ENCODE measurements around the gene TRIL. TPM values are rescaled to one million over a fixed set of nuclear protein-coding genes. Genes with fewer than 3 reads are reported as not detected.

TRIL gene
- total and polyA plus RNA-seq, 2 donors (not counting 3 experiments of a cell fraction or from before 2014, with no cell fraction given), result 0.52 to 1.8 TPM

DNA sequence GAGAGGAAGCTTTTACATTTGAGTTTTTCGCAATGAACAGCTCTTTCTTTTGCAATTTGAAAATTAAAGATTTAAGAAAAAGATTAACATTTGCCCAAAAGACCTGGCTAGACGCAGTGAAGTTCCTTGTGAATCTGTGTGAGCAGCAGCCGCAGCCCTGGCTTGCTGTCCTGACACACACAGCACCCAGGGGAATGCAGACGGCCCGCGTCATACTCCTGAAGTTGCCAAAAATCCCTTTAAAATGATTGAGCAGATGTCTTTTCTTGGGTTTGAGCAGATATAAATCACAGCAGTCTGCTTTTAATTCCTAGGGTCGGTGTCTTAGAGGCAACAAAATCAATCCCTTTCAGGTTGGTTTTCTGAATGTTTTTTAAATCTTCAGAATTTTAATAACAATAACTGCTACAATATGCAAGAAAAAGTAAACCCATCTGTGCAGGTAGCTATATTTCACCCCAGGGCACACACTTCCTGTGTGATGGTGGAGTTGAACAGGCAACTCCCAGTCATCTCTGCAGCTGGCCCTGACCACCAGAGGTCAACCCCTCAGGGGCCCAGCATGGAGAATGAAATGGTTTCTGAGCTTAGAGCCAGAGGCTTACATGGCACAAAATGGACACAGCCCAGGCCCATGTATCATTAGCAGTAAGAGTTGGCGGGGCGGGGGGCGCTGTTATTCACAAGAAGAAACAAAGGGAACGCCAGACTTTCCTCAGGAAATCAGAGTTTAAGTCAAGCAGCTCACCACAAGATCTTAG is 32.2 kb upstream of the TRIL start:
- POLR2A ChIA-PET, result no interaction called here
- no peaks in the 10 kb centered on the region for H3K9me3 ChIP-seq (replicated peaks; ENCODE audit: control insufficient read depth, insufficient read depth, low read length)
- no peak overlapping the region for H2AFZ ChIP-seq (ENCODE audit: low read depth, low read length)
- peaks cover 3 to 9% of the 10 kb centered on the region in 2 experiments for H3K27me3 ChIP-seq (ENCODE audit: control insufficient read depth in 2 of 2, insufficient read depth in 2 of 2, low read length in 2 of 2)
- FAIRE-seq (no peak), DNase-seq (ENCODE audit: low read depth, low spot score) (no peak)
- H3K79me2 ChIP-seq (ENCODE audit: control insufficient read depth, insufficient read depth, low read length), result no peaks in the 10 kb centered on the region
- H3K4me3 ChIP-seq (replicated peaks in 1 of 3; ENCODE audit: insufficient read depth in 1 of 3, low read depth in 1 of 3, low read length in 3 of 3), result no peak overlapping the region
- BruUV-seq (replicated peaks), result no TSS peak
- no peaks in the 10 kb centered on the region for H3K4me1 ChIP-seq (ENCODE audit: control insufficient read depth, extremely low read depth, insufficient read depth, low read length)
- dilution Hi-C loops (cut with MboI; ENCODE audit: extremely low pct_ligation_motif_present, low sequenced_read_pairs), result no loop called here
- intact Hi-C loops (cut with micrococcal nuclease), result no loop called here
- no peaks in the 10 kb centered on the region for H3K9me1 ChIP-seq (replicated peaks; ENCODE audit: control insufficient read depth, extremely low read depth, insufficient read depth, low read length)
- TF ChIP-seq POLR2A (IDR thresholded peaks at IDR 0.05; ENCODE audit: low read depth, low read length) (no peak), POLR2AphosphoS5 (IDR thresholded peaks at IDR 0.05; ENCODE audit: insufficient read depth, low read depth, low read length) (no peak), EZH2 (IDR thresholded peaks at IDR 0.05; ENCODE audit: borderline replicate concordance, low read depth, low read length, severe bottlenecking) (no peak), JUN (IDR thresholded peaks at IDR 0.05; ENCODE audit: borderline replicate concordance, insufficient read depth, insufficient read length, low read depth) (no peak), GATA2 (IDR thresholded peaks at IDR 0.05; ENCODE audit: insufficient read depth, insufficient read length, low read depth, low read length) (no peak), MYC (IDR thresholded peaks at IDR 0.05; ENCODE audit: low read depth, low read length) (no peak), FOS (IDR thresholded peaks at IDR 0.05; ENCODE audit: borderline replicate concordance, insufficient read depth, low read length) (no peak)
- TF ChIP-seq, protein P1, sequence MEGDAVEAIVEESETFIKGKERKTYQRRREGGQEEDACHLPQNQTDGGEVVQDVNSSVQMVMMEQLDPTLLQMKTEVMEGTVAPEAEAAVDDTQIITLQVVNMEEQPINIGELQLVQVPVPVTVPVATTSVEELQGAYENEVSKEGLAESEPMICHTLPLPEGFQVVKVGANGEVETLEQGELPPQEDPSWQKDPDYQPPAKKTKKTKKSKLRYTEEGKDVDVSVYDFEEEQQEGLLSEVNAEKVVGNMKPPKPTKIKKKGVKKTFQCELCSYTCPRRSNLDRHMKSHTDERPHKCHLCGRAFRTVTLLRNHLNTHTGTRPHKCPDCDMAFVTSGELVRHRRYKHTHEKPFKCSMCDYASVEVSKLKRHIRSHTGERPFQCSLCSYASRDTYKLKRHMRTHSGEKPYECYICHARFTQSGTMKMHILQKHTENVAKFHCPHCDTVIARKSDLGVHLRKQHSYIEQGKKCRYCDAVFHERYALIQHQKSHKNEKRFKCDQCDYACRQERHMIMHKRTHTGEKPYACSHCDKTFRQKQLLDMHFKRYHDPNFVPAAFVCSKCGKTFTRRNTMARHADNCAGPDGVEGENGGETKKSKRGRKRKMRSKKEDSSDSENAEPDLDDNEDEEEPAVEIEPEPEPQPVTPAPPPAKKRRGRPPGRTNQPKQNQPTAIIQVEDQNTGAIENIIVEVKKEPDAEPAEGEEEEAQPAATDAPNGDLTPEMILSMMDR (IDR thresholded peaks at IDR 0.05; ENCODE audit: extremely low read depth in 1 of 2, insufficient read depth in 1 of 2, low read depth in 1 of 2, low read length in 2 of 2), result no peak
- no peaks in the 10 kb centered on the region for H3K36me3 ChIP-seq (ENCODE audit: control insufficient read depth in 2 of 2, extremely low read depth in 1 of 2, insufficient read depth in 2 of 2, low read length in 2 of 2)
- H3K9ac ChIP-seq (replicated peaks; ENCODE audit: extremely low read depth, insufficient read depth, low read length), result no peak overlapping the region
- CTCF ChIA-PET, result interaction anchor here (0.9 kb wide), 2 partner anchors 10 to 63 kb away, joined by 3 read pairs; no protein-coding TSS in a partner anchor
- H4K20me1 ChIP-seq (replicated peaks; ENCODE audit: control insufficient read depth, extremely low read depth, insufficient read depth, low read length), result no peaks in the 10 kb centered on the region
- no peak overlapping the region for H3K4me2 ChIP-seq (ENCODE audit: insufficient read depth, low read length)
- no peak overlapping the region for H3K27ac ChIP-seq (ENCODE audit: insufficient read depth, low read depth, low read length)

Data from endothelial cell of umbilical vein (primary cell).